Lower leg skin (tissue), 4 donors: ENCODE data around the gene CNKSR3. TPM values are rescaled to one million over a fixed set of nuclear protein-coding genes. Genes with fewer than 3 reads are reported as not detected.

Experiments used
- DNase-seq, 2 donors: peaks; one replicate each; pipeline ENCODE4 v3.0.0-alpha.2; 2019; ENCODE audit warnings: low spot score in 2 of 2
- H3K4me3 ChIP-seq: fragments of 200-600 bp; sonication (generic); 2 replicates; pipeline ENCODE4 v1.5.1; 2017; ENCODE audit warnings: mild to moderate bottlenecking, low read depth; ENCODE audit not compliant: poor library complexity, severe bottlenecking
- POLR2A ChIP-seq, 2 donors: fragments of 450-650 bp; IDR thresholded peaks; one replicate each; pipeline ENCODE4 v1.6.1; 2016 to 2017; ENCODE audit warnings: antibody characterized with exemption in 2 of 2, mild to moderate bottlenecking in 1 of 2, moderate library complexity in 1 of 2
- WGBS, 2 donors: methylation state at CpG; one replicate each; pipeline ENCODE4 v1.1.5; 2018; 5-methylcytosine and 5-hydroxymethylcytosine counted together
- intact Hi-C: fragments of 100-400 bp; cut with DNase I; formaldehyde crosslinking; loops from one replicate; pipeline ENCODE4 v1.15.0; 2023; ENCODE audit warnings: low total_unique reads
- total RNA-seq, 4 donors: library from RNA; depleted of rRNA; stranded (reverse); fragments of >200 nt; gene quantifications; one replicate each; pipeline ENCODE4 v1.1.0, GENCODE V29; 2016
- TF ChIP-seq, protein P1 (sequence below), 3 donors: fragments of 450-650 bp; IDR thresholded peaks; one replicate each; pipeline ENCODE4 v1.5.1; 2016; ENCODE audit warnings: antibody characterized with exemption in 3 of 3, mild to moderate bottlenecking in 3 of 3, moderate library complexity in 2 of 3

The CNKSR3 gene
- total RNA-seq, 4 donors from 2014 or later, result 8.8 to 11.1 (median 9.4) TPM

GRCh38 chr6:154504102-154504501 lies 6.4 kb downstream of the CNKSR3 start:
- intact Hi-C loops, result no loop called here
- no peak for DNase-seq
- WGBS, 2 donors, result 64 to 66% methylated on average over 4 of the region's 4 CpGs
- no peak overlapping the region for H3K4me3 ChIP-seq
- no peak for TF ChIP-seq POLR2A (IDR thresholded peaks at IDR 0.05)
- TF ChIP-seq, protein P1, sequence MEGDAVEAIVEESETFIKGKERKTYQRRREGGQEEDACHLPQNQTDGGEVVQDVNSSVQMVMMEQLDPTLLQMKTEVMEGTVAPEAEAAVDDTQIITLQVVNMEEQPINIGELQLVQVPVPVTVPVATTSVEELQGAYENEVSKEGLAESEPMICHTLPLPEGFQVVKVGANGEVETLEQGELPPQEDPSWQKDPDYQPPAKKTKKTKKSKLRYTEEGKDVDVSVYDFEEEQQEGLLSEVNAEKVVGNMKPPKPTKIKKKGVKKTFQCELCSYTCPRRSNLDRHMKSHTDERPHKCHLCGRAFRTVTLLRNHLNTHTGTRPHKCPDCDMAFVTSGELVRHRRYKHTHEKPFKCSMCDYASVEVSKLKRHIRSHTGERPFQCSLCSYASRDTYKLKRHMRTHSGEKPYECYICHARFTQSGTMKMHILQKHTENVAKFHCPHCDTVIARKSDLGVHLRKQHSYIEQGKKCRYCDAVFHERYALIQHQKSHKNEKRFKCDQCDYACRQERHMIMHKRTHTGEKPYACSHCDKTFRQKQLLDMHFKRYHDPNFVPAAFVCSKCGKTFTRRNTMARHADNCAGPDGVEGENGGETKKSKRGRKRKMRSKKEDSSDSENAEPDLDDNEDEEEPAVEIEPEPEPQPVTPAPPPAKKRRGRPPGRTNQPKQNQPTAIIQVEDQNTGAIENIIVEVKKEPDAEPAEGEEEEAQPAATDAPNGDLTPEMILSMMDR (IDR thresholded peaks at IDR 0.05), result no peak

DNA sequence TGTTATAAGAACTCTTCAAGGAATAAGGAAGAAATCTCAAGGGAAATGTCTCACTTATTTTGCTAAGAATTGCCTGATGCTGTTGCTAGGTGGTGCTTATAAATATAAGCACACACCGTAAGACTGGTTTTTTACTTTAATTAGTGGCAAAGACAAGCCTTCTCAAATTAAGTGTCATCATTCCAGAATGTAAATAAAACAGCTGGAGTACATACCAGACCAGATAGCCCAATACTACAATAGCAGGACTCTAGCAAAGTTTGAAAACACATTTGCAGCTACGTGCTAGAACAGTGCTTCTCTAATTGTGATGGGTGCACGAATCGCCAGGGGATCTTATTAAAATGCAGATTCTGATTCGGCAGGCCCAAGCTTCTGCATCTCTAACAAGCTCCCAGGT lies 6.8 kb downstream of the CNKSR3 start:
- no peak overlapping the region for H3K4me3 ChIP-seq
- intact Hi-C loops, result no loop called here
- TF ChIP-seq, protein P1 (IDR thresholded peaks at IDR 0.05), result no peak
- no peak for TF ChIP-seq POLR2A (IDR thresholded peaks at IDR 0.05)
- 29 to 44% methylated on average over 5 of the region's 5 CpGs for WGBS, 2 donors
- no peak for DNase-seq

- no peak overlapping the region for H3K4me3 ChIP-seq
- TF ChIP-seq, protein P1 (IDR thresholded peaks at IDR 0.05), result no peak
- no peak for TF ChIP-seq POLR2A (IDR thresholded peaks at IDR 0.05)
- no peak for DNase-seq
- intact Hi-C loops, result no loop called here
- 93 to 94% methylated on average over 7 of the region's 7 CpGs for WGBS, 2 donors
These were observed 7.9 kb downstream of the CNKSR3 start for GRCh38 chr6:154502553-154502952.

- intact Hi-C loops, result no loop called here
- no peak for TF ChIP-seq POLR2A (IDR thresholded peaks at IDR 0.05)
- TF ChIP-seq, protein P1 (IDR thresholded peaks at IDR 0.05), result no peak
- H3K4me3 ChIP-seq, result no peak overlapping the region
- no peak for DNase-seq
- WGBS, 2 donors, result 76 to 83% methylated on average over 4 of the region's 4 CpGs
These were observed 9.0 kb downstream of the CNKSR3 start for GRCh38 chr6:154501578-154501868.

- intact Hi-C loops, result no loop called here
- no peak for TF ChIP-seq POLR2A (IDR thresholded peaks at IDR 0.05)
- TF ChIP-seq, protein P1 (IDR thresholded peaks at IDR 0.05), result no peak
- 74 to 78% methylated on average over 9 of the region's 9 CpGs for WGBS, 2 donors
These were observed 9.5 kb downstream of the CNKSR3 start for GRCh38 chr6:154500769-154501577.

More at GRCh38 chr6:154500769-154501577, 9.5 kb downstream of the CNKSR3 start:
- no peak overlapping the region for H3K4me3 ChIP-seq
- DNase-seq, result no peak
